Heart left ventricle (tissue), 16 donors: ENCODE measurements around the gene ZNF700. TPM values are rescaled to one million over a fixed set of nuclear protein-coding genes. Genes with fewer than 3 reads are reported as not detected.
"Not testable (repeated sequence)": the region's sequence is repeated elsewhere in the genome, so short reads cannot be mapped to it uniquely, and the experiment has no call there.

Experiments used
- ATAC-seq, 4 donors: fragments of 200-7000 bp; cut with Tn5 transposase; one replicate each; pipeline ENCODE4 v1.9.1; 2020 to 2022; ENCODE audit warnings: moderate library complexity in 4 of 4, mild to moderate bottlenecking in 3 of 4, moderate number of reproducible peaks in 1 of 4
- DNase-seq, 5 donors: peaks; one replicate each; pipeline ENCODE4 v3.0.0-alpha.2; 2020
- H3K27ac ChIP-seq, 12 donors: fragments of 200-600 bp; sonication (generic) in 4 of 12; one replicate each; pipeline versions ENCODE4 v1.5.0 to v1.8.0; 2016 to 2022; ENCODE audit warnings: mild to moderate bottlenecking in 2 of 12
- H3K27me3 ChIP-seq, 9 donors: fragments of 200-600 bp; sonication (generic) in 2 of 9; one replicate each; pipeline versions ENCODE4 v1.5.1 to v1.8.0; 2016 to 2022; ENCODE audit warnings: mild to moderate bottlenecking in 3 of 9
- H3K36me3 ChIP-seq, 9 donors: fragments of 200-600 bp; sonication (generic) in 2 of 9; one replicate each; pipeline versions ENCODE4 v1.5.0 to v1.8.0; 2018 to 2022; ENCODE audit warnings: mild to moderate bottlenecking in 2 of 9
- H3K4me1 ChIP-seq, 12 donors: fragments of 200-600 bp; sonication (generic) in 4 of 12; one replicate each; pipeline versions ENCODE4 v1.5.0 to v1.8.0; 2016 to 2022; ENCODE audit warnings: mild to moderate bottlenecking in 3 of 12
- H3K4me3 ChIP-seq, 12 donors: fragments of 200-600 bp; sonication (generic) in 4 of 12; one replicate each; pipeline versions ENCODE4 v1.5.0 to v1.8.0; 2017 to 2022; ENCODE audit warnings: mild to moderate bottlenecking in 9 of 12, moderate library complexity in 4 of 12
- H3K9me3 ChIP-seq, 12 donors: fragments of 200-600 bp; sonication (generic) in 4 of 12; one replicate each; pipeline versions ENCODE4 v1.5.0 to v1.8.0; 2016 to 2022; ENCODE audit warnings: mild to moderate bottlenecking in 1 of 12
- POLR2A ChIP-seq, 2 donors: fragments of 450-650 bp; IDR thresholded peaks; one replicate each; pipeline ENCODE4 v1.6.1; 2017; ENCODE audit warnings: antibody characterized with exemption in 2 of 2, mild to moderate bottlenecking in 2 of 2, moderate library complexity in 2 of 2
- WGBS, 4 donors: extraction: QIAGEN DNeasy Blood & Tissue Kit in 2 of 4; methylation state at CpG; one replicate each; pipeline versions ENCODE4 v1.1.5 to v1.1.7; 2013 to 2018; 5-methylcytosine and 5-hydroxymethylcytosine counted together
- intact Hi-C, 10 donors: fragments of 100-400 bp; cut with DNase I; formaldehyde crosslinking; loops; one replicate each; pipeline versions ENCODE4 v1.11.1 to v1.14.2; 2022
- polyA plus RNA-seq, 2 donors: library from polyadenylated mRNA; stranded (reverse); fragments of 200-250 nt; gene quantifications; one replicate each; pipeline ENCODE4 v1.2.3, GENCODE V29; 2013
- total RNA-seq, 9 donors: library from RNA; depleted of rRNA in 2 of 9; stranded (reverse); fragments of >200 nt in 2 of 9; fragmentation: NEBNext Ultra II Directional in 3 of 9; extraction: Animal tissue kit (Norgen Biotek cat#: 25700) in 3 of 9; gene quantifications; one replicate each; pipeline versions ENCODE4 v1.1.0 to v1.2.4, GENCODE V29; 2016 to 2023
- TF ChIP-seq, protein P1 (sequence below), 12 donors: fragments of 200-600 bp; sonication (generic) in 4 of 12; IDR thresholded peaks; one replicate each; pipeline versions ENCODE4 v1.5.0 to v1.8.0; 2018 to 2022; ENCODE audit warnings: antibody characterized with exemption in 12 of 12, mild to moderate bottlenecking in 5 of 12
- donor health status: ischemic (EF 13 %, LVEDD 7.1; RV severe dilation, severe dysfunction).
- donor health status: healthy with polysubstance abuse.
- donor health status: DM: no; HTN: yes; CAD: no.
- donor health status: DM: no; HTN: no; CAD: no.
- donor health status: ischemic (EF 25% LVEDD 6.9; RV normal size, moderate dysfunction).
- donor health status: ischemic (EF 25% LVEDD 5.7; RV mildly dilated, moderate dysfunction).
- donor health status: healthy.
- donor health status: DM: yes; HTN: yes; CAD: no.
- donor health status: ischemic (EF 35%, LVEDD 5.7; RV mildly dilated, moderate dysfunction).
- donor health status: nonischemic (EF 11% LVEDD 7.7; RV severe dilation, severe dysfunction).
- donor health status: DM: yes; HTN: yes; CAD: no.
- donor health status: PGD.
- donor health status: ischemic (EF 29% LVEDD 5.4; RV normal size, mild dysfunction).
- donor health status: nonischemic (EF 23%, LVEDD 6.1; RV moderate dilation, normal function).

Gene ZNF700
- total and polyA plus RNA-seq, 11 donors = 2.2 to 7.5 (median 3.8) TPM

GRCh38 chr19:11887611-11888531, 37.0 kb upstream of the ZNF700 start, which contains the start of gene ZNF69:
Gene ZNF69, plus strand, starts transcription at chr19:11887782. Its CDS starts 142 bp downstream, at chr19:11887924.
- DNase-seq (peak; percentile 88 to 94 (median 89)), ATAC-seq (peak; percentile 95 to 100 (median 99))
- TF ChIP-seq, protein P1, sequence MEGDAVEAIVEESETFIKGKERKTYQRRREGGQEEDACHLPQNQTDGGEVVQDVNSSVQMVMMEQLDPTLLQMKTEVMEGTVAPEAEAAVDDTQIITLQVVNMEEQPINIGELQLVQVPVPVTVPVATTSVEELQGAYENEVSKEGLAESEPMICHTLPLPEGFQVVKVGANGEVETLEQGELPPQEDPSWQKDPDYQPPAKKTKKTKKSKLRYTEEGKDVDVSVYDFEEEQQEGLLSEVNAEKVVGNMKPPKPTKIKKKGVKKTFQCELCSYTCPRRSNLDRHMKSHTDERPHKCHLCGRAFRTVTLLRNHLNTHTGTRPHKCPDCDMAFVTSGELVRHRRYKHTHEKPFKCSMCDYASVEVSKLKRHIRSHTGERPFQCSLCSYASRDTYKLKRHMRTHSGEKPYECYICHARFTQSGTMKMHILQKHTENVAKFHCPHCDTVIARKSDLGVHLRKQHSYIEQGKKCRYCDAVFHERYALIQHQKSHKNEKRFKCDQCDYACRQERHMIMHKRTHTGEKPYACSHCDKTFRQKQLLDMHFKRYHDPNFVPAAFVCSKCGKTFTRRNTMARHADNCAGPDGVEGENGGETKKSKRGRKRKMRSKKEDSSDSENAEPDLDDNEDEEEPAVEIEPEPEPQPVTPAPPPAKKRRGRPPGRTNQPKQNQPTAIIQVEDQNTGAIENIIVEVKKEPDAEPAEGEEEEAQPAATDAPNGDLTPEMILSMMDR (IDR thresholded peaks at IDR 0.05) = peak in 4 of 12 donors; percentile 23 to 51 (median 33)
- peak in 1 of 2 donors; percentile 44 for TF ChIP-seq POLR2A (IDR thresholded peaks at IDR 0.05)
- 0 to 1% (median 0%) methylated on average over 35 to 56 of the region's 56 CpGs for WGBS, 4 donors
- intact Hi-C loops = loop anchor here in 7 of 10 donors (2.0 to 10.0 kb wide), 7 partner anchors 34 to 253 kb away; partner anchors contain the start of genes ZNF20 (in 1 of the 7), ZNF491 (in 1 of the 7) and ZNF763 (in 1 of the 7)
- Histone ChIP-seq H3K27me3 (no peaks in the 10 kb centered on the region), H3K4me3 (peak within 1 kb of the TSS; percentile 66 to 85 (median 70)), H3K27ac (peak within 1 kb of the TSS; percentile 10 to 90 (median 84)), H3K9me3 (no peaks in the 10 kb centered on the region), H3K4me1 (peaks cover 0 to 15% (median 9%) of the 10 kb centered on the region in 12 donors), H3K36me3 (no peaks in the 10 kb centered on the region)

- not testable (repeated sequence) for H3K4me3 ChIP-seq, H3K27me3 ChIP-seq, H3K36me3 ChIP-seq, ATAC-seq, H3K9me3 ChIP-seq, DNase-seq
- Histone ChIP-seq H3K27ac (peak overlapping the region in 1 of 12 donors; percentile 35), H3K4me1 (peaks cover 0 to 15% (median 9%) of the 10 kb centered on the region in 12 donors)
- WGBS, 4 donors = 45 to 74% (median 64%) methylated on average over 4 to 6 of the region's 6 CpGs
- intact Hi-C loops = loop anchor here in 6 of 10 donors (5.0 to 10.0 kb wide), 4 partner anchors 32 to 245 kb away; partner anchors contain the start of gene ZNF491 (in 1 of the 6)
Measured at GRCh38 chr19:11889901-11890300, 35.0 kb upstream of the ZNF700 start.

GRCh38 chr19:11890634-11891033, 34.3 kb upstream of the ZNF700 start:
- Histone ChIP-seq H3K27me3 (no peaks in the 10 kb centered on the region), H3K4me1 (peaks cover 0 to 15% (median 9%) of the 10 kb centered on the region in 12 donors), H3K27ac (peak overlapping the region in 1 of 12 donors; percentile 35), H3K36me3 (no peaks in the 10 kb centered on the region), H3K9me3 (no peaks in the 10 kb centered on the region), H3K4me3 (no peak overlapping the region)
- intact Hi-C loops = no loop called here
- ATAC-seq (no peak), DNase-seq (no peak)
- no peak for TF ChIP-seq POLR2A (IDR thresholded peaks at IDR 0.05)
- WGBS, 4 donors = 80 to 89% (median 85%) methylated on average over 5 of the region's 5 CpGs

DNA sequence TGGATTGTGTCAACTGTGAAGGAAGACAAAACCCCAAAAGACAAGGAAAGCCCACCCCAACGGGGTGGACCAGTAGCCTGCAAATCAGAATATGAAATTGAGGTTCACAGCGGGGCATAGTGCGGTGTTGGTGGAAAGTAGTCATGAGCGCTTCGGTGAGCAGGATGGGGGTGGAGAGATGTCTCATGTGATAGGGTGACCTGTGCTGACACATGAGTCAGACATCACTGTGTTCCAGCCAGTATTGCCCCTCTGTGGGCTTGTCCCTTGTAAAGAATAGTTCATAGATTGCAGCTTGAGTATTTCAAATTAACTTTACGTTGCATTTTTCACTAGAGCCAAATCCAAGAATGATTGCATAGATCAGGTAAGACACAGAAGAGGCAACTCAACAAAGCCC, 30.1 kb upstream of the ZNF700 start:
- H3K4me1 ChIP-seq = no peaks in the 10 kb centered on the region
- H3K4me3 ChIP-seq = no peak overlapping the region
- H3K27me3 ChIP-seq = no peaks in the 10 kb centered on the region
- ATAC-seq (no peak), DNase-seq (no peak)
- H3K36me3 ChIP-seq = peaks cover 0 to 2% (median 0%) of the 10 kb centered on the region in 9 donors
- no peak overlapping the region for H3K27ac ChIP-seq
- no peak for TF ChIP-seq POLR2A (IDR thresholded peaks at IDR 0.05)
- TF ChIP-seq, protein P1 (IDR thresholded peaks at IDR 0.05) = no peak
- intact Hi-C loops = no loop called here
- H3K9me3 ChIP-seq = peaks cover 0 to 25% (median 2%) of the 10 kb centered on the region in 12 donors
- WGBS, 4 donors = 94 to 98% (median 96%) methylated on average over 6 of the region's 6 CpGs

- Histone ChIP-seq H3K9me3 (peaks cover 0 to 96% (median 60%) of the 10 kb centered on the region in 12 donors), H3K27ac (no peak overlapping the region), H3K4me3 (no peak overlapping the region), H3K4me1 (no peaks in the 10 kb centered on the region), H3K36me3 (peaks cover 9 to 48% (median 21%) of the 10 kb centered on the region in 9 donors), H3K27me3 (no peaks in the 10 kb centered on the region)
- no peak for DNase-seq
- TF ChIP-seq POLR2A (IDR thresholded peaks at IDR 0.05) = no peak
- TF ChIP-seq, protein P1 (IDR thresholded peaks at IDR 0.05) = no peak
- intact Hi-C loops = no loop called here
- no peak for ATAC-seq
- WGBS, 4 donors = 93 to 100% (median 98%) methylated on average over 3 of the region's 3 CpGs
Measured at GRCh38 chr19:11902228-11902627, 22.7 kb upstream of the ZNF700 start.
